NCI-H446 treated with DMSO at 0.1 percent for 48 hours (cell line): ENCODE data around the gene XPR1.
"Not testable (repeated sequence)": the region's sequence is repeated elsewhere in the genome, so short reads cannot be mapped to it uniquely, and the experiment has no call there.

Source experiments
- DNase-seq: peaks from one replicate; lab custom pipeline; 2025; lab: John Stamatoyannopoulos, UW

XPR1 gene

GRCh38 chr1:180722586-180722985 lies 90.8 kb downstream of the XPR1 start:
- DNase-seq: no peak

DNA sequence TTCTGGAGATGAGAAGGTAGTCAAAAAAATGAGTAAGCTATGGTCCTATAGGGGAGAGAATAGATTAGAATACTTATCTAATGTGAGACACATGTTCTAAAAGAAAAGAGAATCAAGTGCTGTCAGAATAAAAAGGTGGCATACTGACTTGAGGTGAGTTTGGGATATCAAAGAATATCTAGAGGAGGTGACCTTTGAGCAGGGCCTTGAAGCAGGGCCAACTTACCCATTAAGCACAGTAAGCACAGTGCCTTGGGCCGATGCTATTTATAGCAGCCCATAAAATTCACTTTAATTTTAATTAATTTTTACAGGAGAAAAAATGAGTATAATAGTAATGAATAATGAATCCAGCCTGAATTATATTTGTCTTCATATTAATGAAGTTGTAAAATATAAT lies 92.2 kb downstream of the XPR1 start:
- no peak for DNase-seq

DNA sequence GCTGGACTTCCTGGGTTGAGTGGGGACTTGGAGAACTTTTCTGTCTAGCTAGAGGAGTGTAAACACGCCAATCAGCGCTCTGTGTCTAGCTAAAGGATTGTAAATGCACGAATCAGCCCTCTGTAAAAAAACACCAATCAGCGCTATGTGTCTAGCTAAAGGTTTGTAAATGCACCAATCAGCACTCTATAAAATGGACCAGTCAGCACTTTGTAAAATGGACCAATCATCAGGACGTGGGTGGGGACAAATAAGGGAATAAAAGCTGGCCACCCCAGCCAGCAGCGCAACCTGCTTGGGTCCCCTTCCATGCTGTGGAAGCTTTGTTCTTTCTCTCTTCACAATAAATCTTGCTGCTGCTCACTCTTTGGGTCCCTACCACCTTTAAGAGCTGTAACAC lies 94.2 kb downstream of the XPR1 start:
- not testable (repeated sequence) for DNase-seq

DNA sequence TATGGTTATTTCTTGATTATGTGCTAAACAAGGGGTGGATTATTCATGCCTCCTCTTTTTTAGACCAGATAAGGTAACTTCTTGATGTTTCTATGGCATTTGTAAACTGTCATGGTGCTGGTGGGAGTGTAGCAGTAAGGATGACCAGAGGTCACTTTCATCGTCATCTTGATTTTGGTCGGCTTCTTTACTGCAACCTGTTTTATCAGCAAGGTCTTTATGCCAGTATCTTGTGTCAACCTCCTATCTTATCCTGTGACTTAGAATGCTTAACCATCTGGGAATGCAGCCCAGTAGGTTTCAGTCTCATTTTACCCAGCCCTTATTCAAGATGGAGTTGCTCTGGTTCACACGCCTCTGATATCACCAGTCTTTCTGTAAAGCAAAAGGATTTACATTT lies 95.9 kb downstream of the XPR1 start:
- DNase-seq: not testable (repeated sequence)

GRCh38 chr1:180728472-180729106 lies 96.8 kb downstream of the XPR1 start:
- no peak for DNase-seq

- no peak for DNase-seq
Measured at GRCh38 chr1:180731131-180731530, 99.3 kb downstream of the XPR1 start.

- no peak for DNase-seq
Measured at GRCh38 chr1:180732866-180733265, 101.0 kb downstream of the XPR1 start.

DNA sequence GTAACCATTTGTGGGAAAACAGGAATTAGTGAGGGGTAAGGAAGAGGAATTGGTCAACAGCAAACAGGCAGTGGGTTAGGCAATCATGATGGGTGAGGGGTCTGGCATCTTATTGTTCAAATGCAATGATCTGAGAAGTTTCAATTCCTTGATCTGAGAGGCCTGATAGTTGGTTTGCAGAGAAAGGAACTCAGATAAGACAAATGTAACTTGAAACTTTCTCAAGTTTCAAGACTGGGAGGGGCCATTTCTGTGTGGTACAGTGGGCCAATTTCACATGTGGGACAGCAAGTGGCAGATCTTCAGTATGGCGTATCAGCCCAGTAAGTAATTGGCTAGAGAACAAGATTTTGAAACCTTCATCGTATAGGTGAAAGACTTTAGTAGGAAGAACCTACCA lies 102.5 kb downstream of the XPR1 start:
- no peak for DNase-seq

DNA sequence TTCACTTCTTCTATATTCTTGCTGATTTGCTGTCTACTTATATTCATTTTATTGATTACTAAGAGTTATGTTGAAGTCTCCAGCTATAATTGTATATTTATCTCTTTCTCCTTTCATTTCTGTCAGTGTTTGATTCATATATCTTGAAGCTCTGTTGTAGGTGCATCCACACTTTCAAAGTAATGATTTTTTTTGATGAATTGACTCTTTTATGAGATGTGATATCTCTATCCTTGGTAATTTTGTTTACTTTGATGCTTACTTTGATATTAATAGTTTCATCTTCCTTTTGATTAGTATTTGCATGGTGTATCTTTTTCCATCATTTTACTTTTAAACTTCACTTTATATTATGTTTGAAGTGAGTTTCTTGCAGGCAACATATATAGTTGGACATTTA lies 110.8 kb downstream of the XPR1 start:
- DNase-seq: no peak

DNA sequence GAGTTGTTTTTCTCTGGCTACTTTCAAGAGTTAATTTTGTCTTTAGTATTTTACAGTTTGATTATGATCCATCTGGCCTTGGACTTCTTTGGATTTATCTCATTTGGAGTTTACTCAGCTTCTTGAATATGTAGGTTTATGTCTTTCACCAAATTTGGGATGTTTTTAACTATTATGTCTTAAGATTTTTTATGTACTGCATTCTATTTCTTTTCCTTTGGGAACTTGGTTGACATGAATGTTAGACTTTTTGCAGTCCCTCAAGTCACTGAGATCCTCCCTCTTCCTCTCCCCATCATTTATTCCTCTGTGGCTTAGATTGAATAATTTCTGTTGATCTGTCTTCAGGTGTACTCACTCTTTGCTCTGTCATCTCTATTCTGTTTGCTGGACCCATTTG lies 112.0 kb downstream of the XPR1 start:
- no peak for DNase-seq

DNA sequence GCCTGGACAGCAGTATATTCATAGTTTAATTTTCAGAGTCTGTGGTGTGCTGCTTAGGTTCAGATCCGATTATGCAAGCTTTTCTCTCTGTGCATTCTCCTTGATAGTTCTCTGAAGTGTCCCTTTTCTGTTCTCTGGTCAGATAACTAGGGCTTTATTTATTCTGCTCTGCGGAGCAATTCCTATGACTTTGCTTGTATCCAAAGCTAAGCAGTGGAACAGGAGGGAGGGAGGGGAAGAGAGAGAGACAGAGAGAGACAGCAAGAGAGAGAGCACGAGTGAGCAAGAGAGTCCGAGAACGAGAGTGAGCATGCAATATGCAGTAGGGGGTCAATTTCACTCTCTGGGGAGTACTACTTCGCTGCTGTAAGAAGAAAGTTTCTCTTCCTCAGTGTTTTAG lies 113.3 kb downstream of the XPR1 start:
- no peak for DNase-seq

- DNase-seq: no peak
Measured at GRCh38 chr1:180751921-180752320, 120.1 kb downstream of the XPR1 start.

GRCh38 chr1:180754453-180754852 lies 122.6 kb downstream of the XPR1 start:
- DNase-seq: no peak

DNA sequence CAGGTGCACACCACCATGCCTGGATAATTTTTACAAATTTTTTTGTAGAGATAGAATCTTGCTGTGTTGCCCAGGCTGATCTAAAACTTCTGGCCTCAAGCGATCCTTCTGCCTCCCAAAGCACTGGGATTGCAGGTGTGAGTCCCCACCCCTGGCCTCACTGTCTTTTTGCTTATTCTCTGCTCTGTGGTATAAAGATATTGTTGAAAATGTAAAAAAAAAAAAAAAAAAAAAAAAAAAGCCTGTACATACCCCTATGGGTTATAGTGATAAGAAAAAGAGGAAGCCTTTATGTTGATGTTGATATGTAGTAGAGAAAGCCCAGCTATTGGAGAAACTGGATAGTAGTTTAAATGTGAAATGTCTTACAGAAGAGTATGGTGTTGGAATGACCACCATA lies 125.8 kb downstream of the XPR1 start:
- no peak for DNase-seq

DNA sequence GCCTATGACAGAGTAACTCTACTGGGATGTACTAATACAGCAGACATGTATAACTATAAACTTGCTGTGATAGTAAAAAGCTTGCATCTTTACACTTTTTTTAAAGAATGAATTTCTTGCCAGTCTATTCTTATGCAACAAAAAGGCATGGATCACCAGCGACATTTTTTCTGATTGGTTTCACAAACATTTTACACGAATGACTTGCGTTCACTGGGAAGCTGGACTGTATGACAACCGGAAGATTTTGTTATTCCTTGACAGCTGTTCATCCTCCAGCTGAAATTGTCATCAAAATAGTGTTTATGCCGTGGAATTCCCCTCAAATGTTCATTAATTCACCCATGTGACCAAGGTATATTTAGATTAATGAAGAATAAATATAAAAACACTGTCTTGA lies 131.0 kb downstream of the XPR1 start:
- DNase-seq: no peak

- peak; percentile 30 for DNase-seq
Measured at GRCh38 chr1:180765151-180765550, 133.3 kb downstream of the XPR1 start.

- no peak for DNase-seq
Measured at GRCh38 chr1:180769889-180770288, 138.1 kb downstream of the XPR1 start.

- no peak for DNase-seq
Measured at GRCh38 chr1:180773210-180773865, 141.5 kb downstream of the XPR1 start.

DNA sequence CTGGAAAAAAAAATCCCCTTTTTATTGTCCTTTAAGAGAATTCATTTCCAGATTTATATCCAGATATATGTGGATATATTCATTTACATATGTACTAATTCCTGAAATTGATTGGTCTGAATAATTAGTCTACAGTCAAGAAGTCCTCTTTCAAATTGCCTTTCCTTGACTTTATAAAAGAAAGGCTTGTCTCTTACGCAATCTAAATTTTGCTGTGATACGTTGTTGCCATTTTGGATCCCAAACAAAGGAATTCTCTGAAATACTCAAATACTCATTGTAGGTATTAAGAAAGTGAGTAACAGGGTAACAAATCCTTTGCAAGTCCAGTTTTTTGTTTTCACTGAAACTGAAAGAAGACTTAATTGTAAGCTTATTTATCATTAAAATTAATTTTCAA lies 144.0 kb downstream of the XPR1 start:
- DNase-seq: no peak

DNA sequence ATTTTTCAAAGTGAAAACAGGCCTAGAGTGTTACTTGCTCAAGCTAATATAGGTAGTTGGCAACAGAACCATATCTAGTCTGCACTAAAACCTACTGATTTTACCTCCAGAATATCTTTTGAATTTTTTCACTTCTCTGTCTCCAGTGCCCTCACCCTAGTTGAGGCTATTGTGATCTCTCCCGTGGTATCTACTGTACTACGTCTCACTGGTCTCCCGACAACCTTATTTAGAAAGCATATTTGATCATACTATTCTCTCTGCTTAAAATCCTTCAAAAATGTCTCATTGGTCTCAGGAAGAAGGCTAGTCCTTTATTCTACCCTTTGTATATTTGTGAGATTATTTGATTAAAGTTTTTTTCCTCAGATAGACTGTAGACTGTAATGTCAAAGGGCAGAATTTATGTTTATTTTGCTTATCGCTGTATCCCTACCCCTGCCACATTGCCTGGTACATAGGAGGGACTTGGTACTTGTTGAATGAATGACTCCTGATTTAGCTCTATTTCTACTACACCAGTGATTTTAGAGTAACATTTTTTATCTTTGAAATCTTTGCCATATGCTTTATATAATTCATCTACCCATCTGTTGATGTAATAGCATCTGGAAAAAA lies 145.4 kb downstream of the XPR1 start:
- no peak for DNase-seq

GRCh38 chr1:180778782-180779398 lies 147.1 kb downstream of the XPR1 start:
- DNase-seq: no peak

DNA sequence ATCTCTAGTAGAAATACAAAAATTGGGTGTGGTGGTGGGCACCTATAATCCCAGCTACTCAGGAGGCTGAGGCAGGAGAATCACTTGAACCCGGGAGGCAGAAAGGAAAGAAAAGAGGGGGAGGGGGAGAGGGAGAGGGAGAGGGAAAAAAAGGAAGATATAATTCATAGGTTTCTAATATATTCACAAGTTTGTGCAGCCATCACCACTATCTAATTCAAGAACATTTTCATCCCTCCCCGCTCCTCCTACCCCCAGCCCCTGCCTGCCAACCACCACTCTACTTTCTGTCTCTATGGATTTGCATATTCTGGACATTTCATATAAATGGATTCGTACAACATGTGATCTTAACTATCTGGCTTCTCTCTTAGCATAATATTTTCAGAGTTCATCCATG lies 147.8 kb downstream of the XPR1 start:
- DNase-seq: no peak

- DNase-seq: no peak
Measured at GRCh38 chr1:180781718-180782117, 149.9 kb downstream of the XPR1 start.
